ENCODE data around the gene LRPPRC.
"Not testable (repeated sequence)": the region's sequence is repeated elsewhere in the genome, so short reads cannot be mapped to it uniquely, and the experiment has no call there.

Gene LRPPRC

GRCh38 chr2:44016282-44016681, 20.5 kb upstream of the LRPPRC start:
- no peak for TF ChIP-seq ZFX (IDR thresholded peaks at IDR 0.05)
- TF ChIP-seq, protein P1, sequence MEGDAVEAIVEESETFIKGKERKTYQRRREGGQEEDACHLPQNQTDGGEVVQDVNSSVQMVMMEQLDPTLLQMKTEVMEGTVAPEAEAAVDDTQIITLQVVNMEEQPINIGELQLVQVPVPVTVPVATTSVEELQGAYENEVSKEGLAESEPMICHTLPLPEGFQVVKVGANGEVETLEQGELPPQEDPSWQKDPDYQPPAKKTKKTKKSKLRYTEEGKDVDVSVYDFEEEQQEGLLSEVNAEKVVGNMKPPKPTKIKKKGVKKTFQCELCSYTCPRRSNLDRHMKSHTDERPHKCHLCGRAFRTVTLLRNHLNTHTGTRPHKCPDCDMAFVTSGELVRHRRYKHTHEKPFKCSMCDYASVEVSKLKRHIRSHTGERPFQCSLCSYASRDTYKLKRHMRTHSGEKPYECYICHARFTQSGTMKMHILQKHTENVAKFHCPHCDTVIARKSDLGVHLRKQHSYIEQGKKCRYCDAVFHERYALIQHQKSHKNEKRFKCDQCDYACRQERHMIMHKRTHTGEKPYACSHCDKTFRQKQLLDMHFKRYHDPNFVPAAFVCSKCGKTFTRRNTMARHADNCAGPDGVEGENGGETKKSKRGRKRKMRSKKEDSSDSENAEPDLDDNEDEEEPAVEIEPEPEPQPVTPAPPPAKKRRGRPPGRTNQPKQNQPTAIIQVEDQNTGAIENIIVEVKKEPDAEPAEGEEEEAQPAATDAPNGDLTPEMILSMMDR (conservative IDR thresholded peaks at IDR 0.05), result no peak

GRCh38 chr2:44015239-44015638, 19.4 kb upstream of the LRPPRC start:
- H3K27ac ChIP-seq, result no peak overlapping the region
- TF ChIP-seq, protein P1 (conservative IDR thresholded peaks at IDR 0.05), result no peak
- TF ChIP-seq ZFX (IDR thresholded peaks at IDR 0.05), result no peak

More at GRCh38 chr2:44016282-44016681, 20.5 kb upstream of the LRPPRC start:
- H3K27ac ChIP-seq, result no peak overlapping the region

DNA sequence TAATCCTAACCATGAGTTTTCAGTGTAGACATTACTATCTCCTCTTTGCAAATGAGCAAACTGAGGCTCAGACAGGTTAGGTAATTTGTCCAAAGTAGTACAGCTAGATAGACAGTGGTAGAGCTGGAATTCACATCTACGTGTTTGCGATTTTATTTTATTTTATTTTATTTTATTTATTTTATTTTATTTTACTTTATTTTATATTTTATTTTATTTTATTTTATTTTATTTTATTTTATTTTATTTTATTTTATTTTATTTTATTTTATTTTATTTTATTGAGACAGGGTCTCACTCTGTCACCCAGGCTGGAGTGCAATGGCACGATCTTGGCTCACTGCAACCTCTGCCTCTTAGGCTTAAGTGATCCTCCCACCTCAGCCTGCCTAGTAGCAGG, 17.4 kb upstream of the LRPPRC start:
- not testable (repeated sequence) for H3K27ac ChIP-seq

- TF ChIP-seq, protein P1 (conservative IDR thresholded peaks at IDR 0.05), result no peak
- no peak for TF ChIP-seq ZFX (IDR thresholded peaks at IDR 0.05)
- no peak overlapping the region for H3K27ac ChIP-seq
These were observed 14.5 kb upstream of the LRPPRC start for GRCh38 chr2:44010266-44010665.

DNA sequence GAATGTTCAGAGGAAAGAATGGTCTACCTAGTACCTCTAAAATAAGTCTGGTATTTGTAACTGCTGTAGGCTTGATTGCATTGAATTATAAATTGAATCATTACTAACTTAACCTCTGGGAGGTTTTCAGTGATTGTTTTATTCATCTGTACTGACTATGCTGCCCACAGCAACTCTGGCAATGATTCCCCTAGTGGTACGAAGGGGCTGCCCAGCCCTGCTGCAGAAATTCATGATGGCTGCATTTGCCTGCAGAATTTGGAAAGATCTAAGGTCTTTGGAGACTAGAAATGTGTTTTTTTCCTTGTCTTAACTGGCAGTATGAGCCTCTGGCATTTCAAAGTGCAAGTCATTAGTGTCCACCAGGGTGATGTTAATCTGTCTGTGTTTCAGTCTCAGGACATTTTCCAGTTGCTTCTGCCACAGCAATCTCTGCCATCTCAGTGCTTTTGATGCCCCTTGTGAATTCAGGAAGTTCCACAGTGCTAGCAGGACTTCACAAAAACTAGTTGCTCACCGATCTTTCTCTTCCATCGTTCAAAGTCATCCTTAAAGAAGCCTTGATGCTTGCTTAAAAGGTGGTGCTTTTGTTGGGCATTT, 13.4 kb upstream of the LRPPRC start:
- no peak for TF ChIP-seq ZFX (IDR thresholded peaks at IDR 0.05)
- TF ChIP-seq, protein P1 (conservative IDR thresholded peaks at IDR 0.05), result no peak
- H3K27ac ChIP-seq, result no peak overlapping the region

DNA sequence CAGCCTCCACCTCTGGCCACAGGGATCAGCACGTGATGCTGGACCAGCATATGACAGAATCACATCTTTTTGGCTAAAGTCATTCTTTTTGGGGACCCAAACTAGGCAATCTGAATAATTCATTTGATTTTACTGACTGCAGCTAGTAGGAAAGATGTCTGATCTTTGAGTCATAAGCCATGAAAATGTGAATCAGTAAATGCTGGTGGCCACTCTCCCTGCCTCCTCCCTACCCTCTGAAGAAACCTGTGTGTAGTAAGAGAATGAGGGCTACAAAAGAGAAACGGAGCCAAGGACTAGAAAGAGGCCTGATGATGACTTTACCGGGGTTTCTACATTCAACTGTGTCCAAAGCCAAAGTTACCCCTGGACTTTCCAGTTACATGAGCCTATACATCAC, 10.1 kb upstream of the LRPPRC start:
- no peak for TF ChIP-seq ZFX (IDR thresholded peaks at IDR 0.05)
- TF ChIP-seq, protein P1 (conservative IDR thresholded peaks at IDR 0.05), result no peak
- no peak overlapping the region for H3K27ac ChIP-seq

DNA sequence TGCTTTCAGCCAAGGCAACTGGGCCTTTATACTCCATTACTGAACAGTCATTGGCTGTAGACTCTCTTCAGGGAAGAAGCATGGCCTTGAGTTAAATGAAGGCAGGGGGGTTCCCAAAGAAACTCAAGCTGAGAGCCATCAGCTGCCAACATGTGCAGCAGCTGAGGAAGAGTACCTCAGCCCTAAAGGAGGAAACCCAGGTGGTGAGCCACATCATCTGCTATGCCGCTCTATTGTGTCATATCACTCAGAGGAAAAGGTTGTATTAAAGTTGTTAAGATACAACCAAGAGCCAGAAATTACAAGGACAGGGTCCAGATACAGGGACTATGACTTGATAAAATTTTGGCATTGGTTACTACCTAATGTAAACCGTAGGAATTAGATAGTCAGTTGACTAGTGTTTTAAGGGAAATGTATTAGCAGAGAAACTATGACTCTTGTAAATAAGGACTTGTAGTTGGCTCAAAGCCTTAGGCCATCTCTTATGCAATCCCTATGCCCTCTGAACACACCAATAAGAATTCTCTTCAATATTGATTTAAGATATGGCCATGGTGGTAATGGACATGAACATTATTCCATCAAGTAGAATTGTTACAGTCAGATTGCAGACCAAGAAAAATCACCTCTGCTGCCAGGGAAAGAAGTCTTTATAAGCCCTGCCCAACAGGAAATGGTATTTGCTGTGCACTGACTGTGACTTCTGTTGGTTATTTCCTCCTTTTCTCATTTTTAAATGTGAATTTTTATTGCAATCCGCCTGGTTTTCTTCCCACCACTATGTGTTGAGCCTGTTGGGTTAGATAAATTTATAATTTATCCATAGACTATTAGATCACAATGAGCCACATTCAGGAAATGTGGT, 9.2 kb upstream of the LRPPRC start:
- no peak for TF ChIP-seq ZFX (IDR thresholded peaks at IDR 0.05)
- TF ChIP-seq, protein P1 (conservative IDR thresholded peaks at IDR 0.05), result no peak

More for the DNA sequence above, 9.2 kb upstream of the LRPPRC start:
- no peak overlapping the region for H3K27ac ChIP-seq
